HG02943 (cell line): ENCODE data around the gene MAGEA4.
"Not testable (repeated sequence)": the region's sequence is repeated elsewhere in the genome, so short reads cannot be mapped to it uniquely, and the experiment has no call there.

ENCODE experiments used
- ATAC-seq: cut with Tn5 transposase; IDR thresholded peaks from one replicate; pipeline ENCODE4 v1.9.1; 2021; ENCODE audit warnings: mild to moderate bottlenecking, low read depth, moderate library complexity; ENCODE audit not compliant: unreplicated experiment

Gene MAGEA4, protein sequence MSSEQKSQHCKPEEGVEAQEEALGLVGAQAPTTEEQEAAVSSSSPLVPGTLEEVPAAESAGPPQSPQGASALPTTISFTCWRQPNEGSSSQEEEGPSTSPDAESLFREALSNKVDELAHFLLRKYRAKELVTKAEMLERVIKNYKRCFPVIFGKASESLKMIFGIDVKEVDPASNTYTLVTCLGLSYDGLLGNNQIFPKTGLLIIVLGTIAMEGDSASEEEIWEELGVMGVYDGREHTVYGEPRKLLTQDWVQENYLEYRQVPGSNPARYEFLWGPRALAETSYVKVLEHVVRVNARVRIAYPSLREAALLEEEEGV

GRCh38 chrX:151912780-151913179 lies at the start of gene MAGEA4:
Gene MAGEA4, plus strand, starts transcription at chrX:151912889. Its CDS starts 10,776 bp downstream, at chrX:151923665.
- ATAC-seq = no peak

- ATAC-seq = no peak
Observed at GRCh38 chrX:151870602-151871001, 42.1 kb upstream of the MAGEA4 start.

- ATAC-seq = no peak
Observed at GRCh38 chrX:151871244-151871643, 41.4 kb upstream of the MAGEA4 start.

DNA sequence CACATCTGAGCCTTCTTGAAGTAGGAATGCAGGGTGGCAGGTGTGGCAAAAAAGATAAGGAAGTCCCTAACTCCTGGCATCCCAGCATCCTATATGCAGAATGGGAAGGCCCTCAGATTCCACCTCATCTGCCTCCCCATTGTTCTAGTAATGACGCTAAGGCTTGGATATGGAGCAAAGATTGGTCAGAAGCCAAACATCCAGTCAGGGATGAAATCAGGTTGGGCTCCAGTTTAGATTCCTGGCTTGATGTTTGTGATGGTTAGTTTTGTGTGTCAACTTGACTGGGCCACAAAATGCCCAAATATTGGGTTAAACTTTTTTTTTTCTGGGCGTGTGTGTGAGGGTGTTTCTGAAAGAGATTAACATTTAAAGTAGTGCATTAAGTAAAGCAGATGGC lies 39.6 kb upstream of the MAGEA4 start:
- no peak for ATAC-seq

- no peak for ATAC-seq
Observed at GRCh38 chrX:151875270-151876026, 37.2 kb upstream of the MAGEA4 start.

DNA sequence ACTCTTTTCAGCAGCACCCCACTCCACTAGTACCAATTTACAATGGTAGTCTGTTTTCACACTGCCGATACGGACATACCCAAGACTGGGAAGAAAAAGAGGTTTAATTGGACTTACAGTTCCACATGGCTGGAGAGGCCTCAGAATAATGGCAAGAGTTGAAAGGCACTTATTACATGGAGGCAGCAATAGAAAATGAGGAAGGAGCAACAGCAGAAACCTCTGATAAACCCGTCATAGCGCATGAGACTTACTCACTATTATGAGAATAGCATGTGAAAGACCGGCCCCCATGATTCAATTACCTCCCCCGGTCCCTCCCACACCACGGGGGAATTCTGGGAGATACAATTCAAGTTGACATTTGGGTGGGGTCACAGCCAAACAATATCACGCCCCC lies 34.1 kb upstream of the MAGEA4 start:
- ATAC-seq = no peak

- ATAC-seq = no peak
Observed at GRCh38 chrX:151879856-151880255, 32.8 kb upstream of the MAGEA4 start.

GRCh38 chrX:151880895-151881294 lies 31.8 kb upstream of the MAGEA4 start:
- no peak for ATAC-seq

GRCh38 chrX:151889421-151889820 lies 23.3 kb upstream of the MAGEA4 start:
- no peak for ATAC-seq

- ATAC-seq = no peak
Observed at GRCh38 chrX:151896734-151897474, 15.8 kb upstream of the MAGEA4 start.

GRCh38 chrX:151899622-151900021 lies 13.1 kb upstream of the MAGEA4 start:
- no peak for ATAC-seq

DNA sequence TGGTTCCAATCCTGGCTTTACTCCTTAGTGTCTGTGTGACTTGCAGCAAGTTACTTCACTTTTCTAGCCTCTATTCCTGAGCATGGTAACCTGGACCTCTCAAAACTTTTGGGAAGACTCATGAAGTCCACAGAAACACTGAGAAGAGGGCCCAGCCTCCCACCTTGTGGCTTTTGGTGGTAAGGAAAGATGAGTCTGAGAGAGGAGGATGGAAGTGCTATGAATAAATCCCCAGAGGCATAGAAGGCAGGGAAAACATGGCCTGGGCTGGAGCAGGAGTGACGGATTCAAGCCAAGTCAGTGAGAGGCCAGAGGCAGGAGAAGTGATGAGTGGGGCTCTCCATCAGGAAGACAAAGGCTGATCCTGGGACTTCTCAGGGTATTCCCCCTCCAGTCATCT lies 10.9 kb upstream of the MAGEA4 start:
- ATAC-seq = no peak

DNA sequence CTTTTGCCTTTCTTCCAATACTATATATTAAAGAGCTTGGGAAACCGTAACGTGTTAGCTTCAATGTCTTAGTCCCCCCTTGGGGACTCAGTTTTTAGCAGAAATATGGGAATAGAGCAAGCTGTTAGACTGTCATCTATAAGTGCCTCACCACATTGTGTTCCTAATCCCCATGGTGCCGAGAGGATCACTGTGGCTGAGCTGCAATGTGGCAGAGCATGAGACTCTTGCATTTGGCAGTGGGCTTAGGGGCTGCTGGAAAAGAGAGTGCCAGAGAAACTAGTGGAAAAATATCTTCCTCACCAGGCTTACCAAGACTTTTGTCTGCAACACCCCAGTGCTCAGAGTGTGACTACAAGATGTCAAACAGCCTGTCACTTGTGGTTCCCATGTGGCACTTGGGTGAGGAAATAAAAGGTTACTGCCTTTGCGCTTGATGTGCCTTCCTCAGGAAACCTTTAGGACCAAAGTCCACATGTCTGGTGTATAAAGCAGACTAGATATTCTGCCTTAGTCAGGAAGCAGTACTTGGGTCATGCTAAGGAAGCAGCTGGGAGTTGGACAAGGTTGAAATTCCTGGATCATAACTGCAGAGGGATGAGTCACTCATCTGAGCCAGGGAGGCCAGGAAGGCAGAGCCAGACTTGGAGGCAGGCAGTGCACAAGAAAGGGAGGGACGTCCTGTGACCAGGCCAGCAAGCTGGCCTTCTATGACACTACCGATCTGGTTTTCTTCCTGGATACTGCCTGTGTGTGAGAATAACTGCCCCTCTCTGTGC lies 9.7 kb upstream of the MAGEA4 start:
- ATAC-seq = no peak

DNA sequence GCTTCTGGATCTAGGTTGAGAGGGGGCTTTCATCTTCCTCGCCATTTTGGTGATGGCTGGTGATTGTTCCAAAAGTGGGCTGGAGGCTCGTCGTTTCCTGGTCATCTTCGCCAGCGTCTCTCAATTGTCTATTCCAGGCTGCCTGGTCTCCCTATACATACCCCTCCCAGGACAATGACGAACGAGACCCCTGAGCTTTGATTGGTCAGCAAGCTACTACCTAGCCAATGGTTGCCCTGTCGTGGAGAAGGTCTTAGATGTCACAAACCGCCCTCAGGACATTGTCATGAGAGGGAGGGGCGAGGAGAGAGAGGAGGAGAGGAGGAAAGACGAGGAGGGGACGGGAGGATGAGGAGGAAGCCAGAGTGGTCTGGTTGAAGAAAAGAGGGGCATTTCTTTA lies 7.7 kb upstream of the MAGEA4 start:
- ATAC-seq = no peak

GRCh38 chrX:151912221-151912620 lies 468 bp upstream of the MAGEA4 start:
- no peak for ATAC-seq

DNA sequence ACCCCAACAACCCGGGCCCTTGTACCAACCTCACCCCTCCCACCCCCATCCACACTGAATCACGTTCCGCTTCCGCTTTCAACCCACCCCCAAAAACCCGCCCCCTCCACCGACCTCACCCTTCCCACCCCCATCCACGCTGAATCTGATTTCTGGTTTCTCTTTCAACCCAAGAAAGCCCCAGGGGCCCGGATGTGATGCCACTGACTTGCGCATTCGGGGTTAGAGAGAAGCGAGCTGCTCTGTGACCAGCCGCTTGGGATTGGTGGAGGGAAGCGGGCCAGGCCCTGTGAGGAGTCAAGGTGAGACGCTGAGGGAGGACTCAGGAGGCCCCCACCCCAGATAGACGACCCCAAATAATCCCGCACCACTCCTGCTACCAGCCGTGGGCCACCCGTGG lies 6.0 kb downstream of the MAGEA4 start:
- not testable (repeated sequence) for ATAC-seq

DNA sequence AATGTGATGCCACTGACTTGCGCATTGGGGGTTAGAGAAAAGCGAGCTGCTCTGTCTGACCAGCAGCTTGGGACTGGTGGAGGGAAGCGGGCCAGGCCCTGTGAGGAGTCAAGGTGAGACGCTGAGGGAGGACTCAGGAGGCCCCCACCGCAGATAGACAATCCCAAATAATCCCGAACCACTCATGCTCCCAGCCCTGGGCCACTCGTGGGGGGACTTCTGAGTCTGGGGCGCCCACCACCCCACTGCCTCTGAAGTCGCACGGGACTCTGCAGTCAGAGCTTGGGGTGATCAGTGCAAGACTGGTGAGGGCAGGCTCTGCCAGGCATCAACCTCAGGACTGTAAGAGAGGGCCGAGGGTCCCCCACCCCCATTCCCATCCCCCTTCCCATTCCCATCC lies 6.9 kb downstream of the MAGEA4 start:
- no peak for ATAC-seq

DNA sequence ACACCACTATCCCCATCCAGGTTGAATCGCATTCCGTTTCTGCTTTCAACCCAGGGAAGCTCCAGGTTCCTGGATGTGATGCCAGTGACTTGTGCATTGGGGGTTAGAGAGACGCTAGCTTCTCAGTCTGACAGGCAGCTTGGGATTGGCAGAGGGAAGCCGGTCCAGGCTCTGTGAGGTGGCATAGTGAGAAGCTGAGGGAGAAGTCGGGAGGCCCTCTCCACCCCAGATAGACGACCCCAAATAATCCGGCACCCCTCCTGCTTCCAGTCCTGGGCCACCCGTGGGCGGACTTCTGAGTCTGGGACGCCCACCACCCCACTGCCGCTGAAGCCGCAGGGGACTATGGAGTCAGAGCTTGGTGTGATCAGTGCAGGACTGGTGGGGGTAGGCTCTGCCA lies 7.4 kb downstream of the MAGEA4 start:
- no peak for ATAC-seq

- no peak for ATAC-seq
Observed at GRCh38 chrX:151920530-151920929, 7.8 kb downstream of the MAGEA4 start.

- ATAC-seq = no peak
Observed at GRCh38 chrX:151921292-151921691, 8.6 kb downstream of the MAGEA4 start.

GRCh38 chrX:151921866-151922265 lies 9.2 kb downstream of the MAGEA4 start:
- ATAC-seq = no peak
